ENCODE measurements around the gene SNTB2.
"Not testable (repeated sequence)": the region's sequence is repeated elsewhere in the genome, so short reads cannot be mapped to it uniquely, and the experiment has no call there.

Gene SNTB2

GRCh38 chr16:69186642-69187445 is at the start of gene SNTB2:
Gene SNTB2, plus strand, starts transcription at chr16:69187164. Its CDS starts 3 bp downstream, at chr16:69187167.
- DNase-seq (ENCODE audit: extremely low read depth, low read depth) = no peak
- TF ChIP-seq CTCF (IDR thresholded peaks at IDR 0.05; ENCODE audit: low read depth, low read length, missing control alignments) = no peak
- peak within 1 kb of the TSS; percentile 81 for H3K4me3 ChIP-seq (replicated peaks; ENCODE audit: low read depth, low read length)

- no peak for TF ChIP-seq CTCF (IDR thresholded peaks at IDR 0.05; ENCODE audit: low read depth, low read length, missing control alignments)
- no peak for DNase-seq (ENCODE audit: extremely low read depth, low read depth)
- no peak overlapping the region for H3K4me3 ChIP-seq (replicated peaks; ENCODE audit: low read depth, low read length)
Measured at GRCh38 chr16:69138608-69139007, 48.4 kb upstream of the SNTB2 start.

GRCh38 chr16:69139464-69139863 is 47.5 kb upstream of the SNTB2 start:
- not testable (repeated sequence) for H3K4me3 ChIP-seq (replicated peaks; ENCODE audit: low read depth, low read length); DNase-seq (ENCODE audit: extremely low read depth, low read depth)

- TF ChIP-seq CTCF (IDR thresholded peaks at IDR 0.05; ENCODE audit: low read depth, low read length, missing control alignments) = no peak
- DNase-seq (ENCODE audit: extremely low read depth, low read depth) = no peak
- no peak overlapping the region for H3K4me3 ChIP-seq (replicated peaks; ENCODE audit: low read depth, low read length)
Measured at GRCh38 chr16:69141014-69141413, 46.0 kb upstream of the SNTB2 start.

- DNase-seq (ENCODE audit: extremely low read depth, low read depth) = no peak
- no peak overlapping the region for H3K4me3 ChIP-seq (replicated peaks; ENCODE audit: low read depth, low read length)
- no peak for TF ChIP-seq CTCF (IDR thresholded peaks at IDR 0.05; ENCODE audit: low read depth, low read length, missing control alignments)
Measured at GRCh38 chr16:69141936-69142335, 45.0 kb upstream of the SNTB2 start.

- H3K4me3 ChIP-seq (replicated peaks; ENCODE audit: low read depth, low read length) = no peak overlapping the region
- TF ChIP-seq CTCF (IDR thresholded peaks at IDR 0.05; ENCODE audit: low read depth, low read length, missing control alignments) = no peak
- DNase-seq (ENCODE audit: extremely low read depth, low read depth) = no peak
Measured at GRCh38 chr16:69143116-69143515, 43.8 kb upstream of the SNTB2 start.

GRCh38 chr16:69145658-69146057 is 41.3 kb upstream of the SNTB2 start:
- DNase-seq (ENCODE audit: extremely low read depth, low read depth) = no peak
- no peak overlapping the region for H3K4me3 ChIP-seq (replicated peaks; ENCODE audit: low read depth, low read length)
- TF ChIP-seq CTCF (IDR thresholded peaks at IDR 0.05; ENCODE audit: low read depth, low read length, missing control alignments) = no peak

GRCh38 chr16:69149621-69150020 is 37.3 kb upstream of the SNTB2 start:
- H3K4me3 ChIP-seq (replicated peaks; ENCODE audit: low read depth, low read length); DNase-seq (ENCODE audit: extremely low read depth, low read depth): not testable (repeated sequence)

Measured in HFF-Myc (cell line).